NB4 (cell line): Measurements from ENCODE around the gene PLEKHA8.

ENCODE experiments used
- DNase-seq: peaks from one replicate; pipeline ENCODE4 v3.0.0; 2010; ENCODE audit warnings: low read depth
- H3K4me3 ChIP-seq: one replicate; pipeline ENCODE4 v1.5.1; 2011; ENCODE audit warnings: mild to moderate bottlenecking, low read depth, low read length, moderate library complexity
- MAX ChIP-seq: IDR thresholded peaks from 2 replicates; pipeline ENCODE4 v1.6.1; 2011; ENCODE audit warnings: low read depth, low read length
- MYC ChIP-seq: IDR thresholded peaks from 2 replicates; pipeline ENCODE4 v1.6.1; 2011; ENCODE audit warnings: low read depth, low read length
- POLR2A ChIP-seq: IDR thresholded peaks from 2 replicates; pipeline ENCODE4 v1.6.1; 2011; ENCODE audit warnings: mild to moderate bottlenecking; ENCODE audit not compliant: insufficient read length; ENCODE audit errors: extremely low read depth
- TF ChIP-seq, protein P1 (sequence below): IDR thresholded peaks from one replicate; pipeline ENCODE4 v1.5.1; 2012; ENCODE audit warnings: low read depth, low read length

PLEKHA8 gene, protein sequence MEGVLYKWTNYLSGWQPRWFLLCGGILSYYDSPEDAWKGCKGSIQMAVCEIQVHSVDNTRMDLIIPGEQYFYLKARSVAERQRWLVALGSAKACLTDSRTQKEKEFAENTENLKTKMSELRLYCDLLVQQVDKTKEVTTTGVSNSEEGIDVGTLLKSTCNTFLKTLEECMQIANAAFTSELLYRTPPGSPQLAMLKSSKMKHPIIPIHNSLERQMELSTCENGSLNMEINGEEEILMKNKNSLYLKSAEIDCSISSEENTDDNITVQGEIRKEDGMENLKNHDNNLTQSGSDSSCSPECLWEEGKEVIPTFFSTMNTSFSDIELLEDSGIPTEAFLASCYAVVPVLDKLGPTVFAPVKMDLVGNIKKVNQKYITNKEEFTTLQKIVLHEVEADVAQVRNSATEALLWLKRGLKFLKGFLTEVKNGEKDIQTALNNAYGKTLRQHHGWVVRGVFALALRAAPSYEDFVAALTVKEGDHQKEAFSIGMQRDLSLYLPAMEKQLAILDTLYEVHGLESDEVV

DNA sequence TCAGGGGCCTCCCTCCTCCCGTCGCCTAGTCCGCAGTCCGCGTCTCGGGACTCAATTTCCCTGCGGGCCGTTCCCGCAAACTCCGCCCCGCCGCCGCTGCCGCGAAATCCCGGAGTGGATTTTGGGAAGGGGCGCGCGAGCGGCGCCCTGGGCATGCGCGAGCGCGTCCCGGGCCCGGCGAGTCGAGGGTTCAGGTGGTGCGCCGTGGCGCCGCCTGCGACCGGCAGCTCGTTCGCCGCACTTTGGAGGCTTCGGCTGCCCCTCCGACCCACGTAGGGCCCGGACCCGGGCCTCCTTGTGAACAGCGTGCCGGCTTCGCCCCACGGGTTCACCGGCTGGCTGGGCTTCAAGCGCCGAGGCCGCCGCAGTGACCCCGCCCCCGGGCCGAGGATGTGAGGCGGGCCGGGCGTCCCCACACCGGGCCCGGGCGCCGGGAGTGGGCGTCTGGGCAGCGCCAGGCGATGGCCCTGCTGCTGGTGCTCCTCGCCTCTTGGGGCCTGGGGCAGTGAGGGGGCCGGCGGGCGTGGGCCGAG, at the start of gene PLEKHA8:
Gene PLEKHA8, plus strand, starts transcription at position 197 of the 533 bp plus-strand sequence. CDS start 351 bp downstream, outside the sequence.
- peak; percentile 95 for DNase-seq
- peak within 1 kb of the TSS; percentile 84 for H3K4me3 ChIP-seq
- peak; percentile 30; the same call in 1 of the 2 replicates for TF ChIP-seq MAX
- peak; percentile 65 for TF ChIP-seq MYC
- TF ChIP-seq, protein P1, sequence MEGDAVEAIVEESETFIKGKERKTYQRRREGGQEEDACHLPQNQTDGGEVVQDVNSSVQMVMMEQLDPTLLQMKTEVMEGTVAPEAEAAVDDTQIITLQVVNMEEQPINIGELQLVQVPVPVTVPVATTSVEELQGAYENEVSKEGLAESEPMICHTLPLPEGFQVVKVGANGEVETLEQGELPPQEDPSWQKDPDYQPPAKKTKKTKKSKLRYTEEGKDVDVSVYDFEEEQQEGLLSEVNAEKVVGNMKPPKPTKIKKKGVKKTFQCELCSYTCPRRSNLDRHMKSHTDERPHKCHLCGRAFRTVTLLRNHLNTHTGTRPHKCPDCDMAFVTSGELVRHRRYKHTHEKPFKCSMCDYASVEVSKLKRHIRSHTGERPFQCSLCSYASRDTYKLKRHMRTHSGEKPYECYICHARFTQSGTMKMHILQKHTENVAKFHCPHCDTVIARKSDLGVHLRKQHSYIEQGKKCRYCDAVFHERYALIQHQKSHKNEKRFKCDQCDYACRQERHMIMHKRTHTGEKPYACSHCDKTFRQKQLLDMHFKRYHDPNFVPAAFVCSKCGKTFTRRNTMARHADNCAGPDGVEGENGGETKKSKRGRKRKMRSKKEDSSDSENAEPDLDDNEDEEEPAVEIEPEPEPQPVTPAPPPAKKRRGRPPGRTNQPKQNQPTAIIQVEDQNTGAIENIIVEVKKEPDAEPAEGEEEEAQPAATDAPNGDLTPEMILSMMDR: no peak
- peak; percentile 43 for TF ChIP-seq POLR2A

- TF ChIP-seq MYC: no peak
- TF ChIP-seq, protein P1: no peak
- TF ChIP-seq MAX: no peak
- TF ChIP-seq POLR2A: no peak
- no peak for DNase-seq
- no peak overlapping the region for H3K4me3 ChIP-seq
Observed at GRCh38 chr7:29980151-29980550, 48.1 kb upstream of the PLEKHA8 start.

DNA sequence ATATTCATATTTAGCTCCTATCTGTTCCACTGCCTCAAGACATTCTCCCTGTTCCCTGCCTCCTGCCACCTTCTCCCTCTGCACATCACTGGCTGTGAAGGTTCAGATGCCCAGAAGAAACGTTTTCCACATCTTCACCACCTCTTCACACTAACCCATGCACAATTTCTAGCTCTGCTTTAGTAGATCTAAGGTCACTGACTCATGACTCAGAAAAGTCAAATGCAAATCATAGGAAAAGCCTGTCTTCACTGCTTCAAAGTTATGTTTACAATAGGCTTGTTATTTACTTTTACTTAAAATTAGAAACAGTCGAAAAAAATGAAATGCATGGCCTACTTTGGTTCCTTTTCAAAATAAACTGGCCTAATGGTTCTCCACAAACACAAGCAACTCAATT, 41.1 kb upstream of the PLEKHA8 start:
- TF ChIP-seq, protein P1: no peak
- TF ChIP-seq POLR2A: no peak
- no peak for TF ChIP-seq MAX
- TF ChIP-seq MYC: no peak
- DNase-seq: no peak
- no peak overlapping the region for H3K4me3 ChIP-seq

- TF ChIP-seq MYC (no peak), MAX (no peak), POLR2A (no peak)
- TF ChIP-seq, protein P1: no peak
- no peak for DNase-seq
- H3K4me3 ChIP-seq: no peak overlapping the region
Observed at GRCh38 chr7:29987811-29988317, 40.3 kb upstream of the PLEKHA8 start.

DNA sequence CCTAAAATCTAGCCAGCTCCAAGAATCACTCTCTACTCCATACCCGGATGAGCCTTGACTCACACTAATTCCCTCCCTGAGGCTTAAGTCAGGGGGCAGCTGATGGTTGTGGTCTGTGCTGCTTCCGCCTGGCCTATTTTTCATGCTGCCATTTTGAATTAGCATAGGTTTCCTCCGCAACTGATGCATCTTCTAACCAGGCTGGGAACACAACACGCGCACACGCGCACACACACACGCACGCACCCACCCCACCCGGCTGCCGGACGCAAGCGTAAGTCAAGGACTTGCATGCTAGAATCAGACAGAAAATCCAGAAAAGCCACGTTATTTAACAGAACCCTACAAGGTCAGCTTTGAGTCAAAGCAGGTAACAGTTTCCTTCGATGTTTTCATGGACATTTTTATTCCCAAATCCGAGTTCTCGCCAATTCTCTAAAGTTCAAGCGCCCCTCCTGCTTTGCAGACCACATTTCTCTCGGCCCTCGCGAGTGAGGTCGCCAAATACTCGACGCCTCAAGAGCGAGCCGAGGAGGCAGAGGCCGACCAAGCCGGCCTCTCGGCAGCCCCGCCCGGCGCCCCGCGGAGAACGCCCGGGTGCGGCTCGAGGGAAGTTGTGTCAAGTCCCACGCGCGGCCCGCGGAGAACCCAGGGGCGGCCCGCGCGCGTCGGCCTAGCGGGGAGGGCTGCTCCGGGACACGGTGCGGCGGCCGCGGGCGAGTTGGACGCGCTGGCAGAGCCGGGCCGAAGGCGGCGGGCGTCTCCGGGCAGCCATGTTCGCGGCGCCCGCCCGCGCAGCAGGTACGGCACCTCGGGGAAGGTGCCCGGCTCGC, 39.6 kb upstream of the PLEKHA8 start:
- no peak overlapping the region for H3K4me3 ChIP-seq
- TF ChIP-seq POLR2A (no peak), MYC (no peak), MAX (no peak)
- TF ChIP-seq, protein P1: no peak
- no peak for DNase-seq
